Caco-2 (cell line): Measurements from ENCODE around the gene ZPR1. TPM values are rescaled to one million over a fixed set of nuclear protein-coding genes. Genes with fewer than 3 reads are reported as not detected.

Source experiments
- BruUV-seq: library from RNA; stranded (reverse); fragments of 400-500 nt; replicated peaks from 2 replicates; lab custom pipeline; 2021; lab: Mats Ljungman, UMichigan
- CTCF ChIA-PET: fragments of 300-600 bp; sonication (Branson Sonifier 250); formaldehyde crosslinking; loops from one replicate; lab custom pipeline; 2022; ENCODE audit warnings: antibody characterized with exemption; lab: Charles Lee
- POLR2A ChIA-PET: fragments of 300-600 bp; sonication (Branson Sonifier 250); formaldehyde crosslinking; loops from one replicate; lab custom pipeline; 2022; ENCODE audit warnings: antibody characterized with exemption; lab: Charles Lee
- DNase-seq, 2 experiments: peaks; one replicate each; pipeline versions ENCODE4 v3.0.0 to v3.0.0-alpha.2; 2020 to 2022
- H3K27me3 ChIP-seq: replicated peaks from 2 replicates; pipeline ENCODE4 v1.6.0; 2011; ENCODE audit warnings: low read length; ENCODE audit not compliant: control insufficient read depth, insufficient read depth
- H3K36me3 ChIP-seq: 2 replicates; pipeline ENCODE4 v1.5.1; 2011; ENCODE audit warnings: low read length; ENCODE audit not compliant: control insufficient read depth, insufficient read depth
- H3K4me1 ChIP-seq: fragments of 250-450 bp; sonication (Bioruptor Pico); 2 replicates; pipeline ENCODE4 v1.5.1; 2020; ENCODE audit warnings: mild to moderate bottlenecking
- H3K4me3 ChIP-seq: 2 replicates; pipeline ENCODE4 v1.5.1; 2011; ENCODE audit warnings: low read depth, mild to moderate bottlenecking, control low read depth, low read length
- H3K9me3 ChIP-seq: fragments of 250-450 bp; sonication (Bioruptor Pico); 2 replicates; pipeline ENCODE4 v1.5.1; 2020; ENCODE audit warnings: mild to moderate bottlenecking, moderate library complexity
- H3K27ac Mint-ChIP-seq: one replicate; pipeline ENCODE4 v1.8.0; 2022; ENCODE audit warnings: mixed read lengths; ENCODE audit not compliant: unreplicated experiment
- H3K27me3 Mint-ChIP-seq: one replicate; pipeline ENCODE4 v1.8.0; 2022; ENCODE audit warnings: mixed read lengths; ENCODE audit not compliant: insufficient read depth, unreplicated experiment
- H3K36me3 Mint-ChIP-seq: one replicate; pipeline ENCODE4 v1.8.0; 2022; ENCODE audit warnings: mild to moderate bottlenecking, mixed read lengths; ENCODE audit not compliant: insufficient read depth, unreplicated experiment
- H3K4me1 Mint-ChIP-seq: one replicate; pipeline ENCODE4 v1.8.0; 2022; ENCODE audit warnings: low read depth, mixed read lengths; ENCODE audit not compliant: unreplicated experiment
- H3K4me3 Mint-ChIP-seq: one replicate; pipeline ENCODE4 v1.8.0; 2022; ENCODE audit warnings: mild to moderate bottlenecking, moderate library complexity, mixed read lengths; ENCODE audit not compliant: unreplicated experiment
- H3K9me3 Mint-ChIP-seq: one replicate; pipeline ENCODE4 v1.8.0; 2022; ENCODE audit warnings: mixed read lengths; ENCODE audit not compliant: unreplicated experiment
- CTCF ChIP-seq, 2 experiments: fragments of 200-600 bp in 1 of 2; IDR thresholded peaks; 1 replicate in 1 of 2; 2 replicates in 1 of 2; pipeline versions ENCODE4 v1.5.1 to v1.8.0; 2011 to 2022; ENCODE audit warnings: antibody characterized with exemption in 1 of 2, control low read depth in 1 of 2, inconsistent platforms in 1 of 2, low read depth in 1 of 2, low read length in 1 of 2, mild to moderate bottlenecking in 1 of 2, moderate library complexity in 1 of 2; ENCODE audit not compliant: insufficient read depth in 1 of 2, severe bottlenecking in 1 of 2, unreplicated experiment in 1 of 2
- intact Hi-C: fragments of 100-400 bp; cut with micrococcal nuclease; formaldehyde crosslinking; loops from one replicate; pipeline ENCODE4 v1.10.0; 2022; ENCODE audit not compliant: unreplicated experiment
- total RNA-seq: library from RNA; stranded (reverse); gene quantifications from 2 replicates; pipeline ENCODE4 v1.2.3, GENCODE V29; 2022

The ZPR1 gene
- total RNA-seq, 1 experiment from 2014 or later, result 194 TPM

DNA sequence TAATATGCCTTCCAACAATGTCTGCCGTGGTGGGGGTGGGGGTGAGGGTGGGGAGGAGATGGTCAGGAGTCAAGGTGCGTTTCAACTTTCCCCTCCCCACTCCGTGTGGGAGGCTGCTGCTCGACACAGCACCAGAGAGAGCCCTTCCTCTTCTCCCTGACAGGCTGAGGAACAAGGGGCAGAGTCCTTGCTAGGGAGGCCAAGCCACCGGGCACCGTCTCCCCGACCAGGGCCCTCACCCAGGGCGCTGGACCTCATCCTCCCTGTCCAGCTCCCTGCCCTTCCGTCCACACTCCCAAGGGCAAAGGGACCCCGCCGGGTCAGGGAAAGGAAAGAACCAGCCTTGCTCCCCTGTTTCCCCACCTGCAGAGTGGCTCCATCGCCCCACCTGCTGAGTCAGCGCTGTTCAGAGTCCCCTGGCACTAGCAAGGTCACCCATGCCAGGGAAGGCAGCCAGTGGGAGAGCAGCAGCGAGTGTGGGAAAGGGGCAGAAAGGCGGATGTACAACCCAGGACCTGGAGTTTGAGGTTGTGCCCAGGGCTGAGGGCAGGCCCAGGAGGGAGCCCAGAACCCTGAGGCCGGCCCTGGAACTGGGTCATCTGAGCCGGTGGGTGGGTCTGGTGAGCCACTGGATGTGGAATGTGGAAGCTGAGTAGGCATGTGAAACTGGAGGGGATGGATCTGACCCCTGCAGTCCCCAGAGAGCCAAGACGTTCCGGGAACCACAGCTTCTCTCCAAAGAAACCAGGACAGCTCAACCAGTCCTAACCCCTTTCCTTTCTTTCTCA is 62.2 kb downstream of the ZPR1 start:
- Mint-ChIP-seq H3K27ac (no peak overlapping the region), H3K4me1 (peaks cover 6% of the 10 kb centered on the region), H3K36me3 (no peaks in the 10 kb centered on the region), H3K9me3 (no peaks in the 10 kb centered on the region), H3K27me3 (peaks cover 9% of the 10 kb centered on the region), H3K4me3 (no peak overlapping the region)
- Histone ChIP-seq H3K4me3 (no peak overlapping the region), H3K27me3 (no peaks in the 10 kb centered on the region; the same call in 1 of the 2 replicates), H3K4me1 (no peaks in the 10 kb centered on the region), H3K9me3 (no peaks in the 10 kb centered on the region), H3K36me3 (no peaks in the 10 kb centered on the region)
- no peak for DNase-seq
- CTCF ChIA-PET, result interaction anchor here (1.1 kb wide), 1 partner anchor 17 kb away, joined by 3 read pairs; no protein-coding TSS in a partner anchor
- POLR2A ChIA-PET, result no interaction called here
- no TSS peak for BruUV-seq
- TF ChIP-seq CTCF (IDR thresholded peaks at IDR 0.05; ENCODE audit: insufficient read depth in 1 of 2, low read depth in 1 of 2, low read length in 1 of 2, severe bottlenecking in 1 of 2, unreplicated experiment in 1 of 2), result no peak
- intact Hi-C loops, result no loop called here

DNA sequence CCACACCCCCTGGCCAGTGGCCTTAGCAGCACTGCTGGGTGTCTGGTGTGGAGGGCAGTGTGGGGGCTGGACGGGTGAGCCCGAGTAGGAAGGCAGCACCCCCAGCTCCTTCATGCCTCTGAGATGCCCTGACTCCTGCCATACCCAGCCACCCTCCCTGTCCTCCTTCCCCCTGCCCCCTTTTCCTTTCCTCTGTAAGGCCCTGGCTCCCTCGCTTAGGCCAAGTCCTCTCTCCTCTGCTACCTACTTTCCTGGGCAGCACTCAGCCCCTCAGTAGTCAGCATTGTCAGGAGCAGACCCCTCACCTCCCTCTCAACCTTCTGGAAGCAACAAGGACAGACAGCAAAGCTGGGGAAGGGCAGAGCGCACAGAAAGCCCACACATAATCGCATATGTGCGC is 63.0 kb downstream of the ZPR1 start:
- no peaks in the 10 kb centered on the region for H3K36me3 ChIP-seq
- H3K4me3 ChIP-seq, result no peak overlapping the region
- BruUV-seq, result no TSS peak
- Mint-ChIP-seq H3K4me1 (peaks cover 6% of the 10 kb centered on the region), H3K9me3 (no peaks in the 10 kb centered on the region), H3K27ac (no peak overlapping the region), H3K4me3 (no peak overlapping the region), H3K36me3 (no peaks in the 10 kb centered on the region), H3K27me3 (peaks cover 9% of the 10 kb centered on the region)
- TF ChIP-seq CTCF (IDR thresholded peaks at IDR 0.05; ENCODE audit: insufficient read depth in 1 of 2, low read depth in 1 of 2, low read length in 1 of 2, severe bottlenecking in 1 of 2, unreplicated experiment in 1 of 2), result no peak
- ChIA-PET POLR2A (no interaction called here), CTCF (no interaction called here)
- no peaks in the 10 kb centered on the region for H3K4me1 ChIP-seq
- H3K9me3 ChIP-seq, result no peaks in the 10 kb centered on the region
- H3K27me3 ChIP-seq, result no peaks in the 10 kb centered on the region; the same call in 1 of the 2 replicates
- DNase-seq, result no peak
- intact Hi-C loops, result no loop called here

Other genes with a start within 250 kb of the ZPR1 start
- 37.8 and 42.6 TPM in 2 replicates for gene BUD13, start 15.0 kb downstream of the ZPR1 start, total RNA-seq
- gene APOA5, start 3.9 kb upstream of the ZPR1 start, total RNA-seq, result 1.5 and 2.5 TPM in 2 replicates
- 1.8 and 3.3 TPM in 2 replicates for gene APOA4, start 35.3 kb upstream of the ZPR1 start, total RNA-seq
- gene APOC3, start 41.9 kb upstream of the ZPR1 start, total RNA-seq, result 103 and 128 TPM in 2 replicates
- 872 and 913 TPM in 2 replicates for gene APOA1, start 49.6 kb upstream of the ZPR1 start, total RNA-seq